Cortex of kidney (tissue), 1 donor: ENCODE results near the gene CHRFAM7A.
"Not testable (repeated sequence)": the region's sequence is repeated elsewhere in the genome, so short reads cannot be mapped to it uniquely, and the experiment has no call there.

Source experiments
- DNase-seq: peaks from one replicate; lab custom pipeline; 2025; lab: John Stamatoyannopoulos, UW

Gene CHRFAM7A

DNA sequence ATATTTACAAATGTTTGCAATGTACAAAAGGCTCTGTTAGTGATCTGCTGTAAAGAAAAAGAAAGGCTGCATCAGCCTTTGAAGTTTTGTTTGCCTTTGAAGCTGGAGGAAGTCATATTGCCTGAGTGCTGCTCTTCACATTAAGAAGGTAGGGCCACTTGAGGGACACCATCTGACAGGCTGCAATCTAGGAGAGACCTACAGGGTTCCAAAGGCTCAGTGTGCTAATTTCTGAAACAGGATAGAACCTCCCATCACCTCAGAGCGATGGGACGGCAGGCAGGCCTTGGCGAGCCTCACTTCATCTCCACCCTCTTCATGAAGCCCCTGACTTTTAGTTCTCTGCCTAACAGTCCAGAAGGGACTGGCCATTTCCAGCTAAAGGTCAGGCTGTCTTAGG, 77.6 kb downstream of the CHRFAM7A start:
- not testable (repeated sequence) for DNase-seq

DNA sequence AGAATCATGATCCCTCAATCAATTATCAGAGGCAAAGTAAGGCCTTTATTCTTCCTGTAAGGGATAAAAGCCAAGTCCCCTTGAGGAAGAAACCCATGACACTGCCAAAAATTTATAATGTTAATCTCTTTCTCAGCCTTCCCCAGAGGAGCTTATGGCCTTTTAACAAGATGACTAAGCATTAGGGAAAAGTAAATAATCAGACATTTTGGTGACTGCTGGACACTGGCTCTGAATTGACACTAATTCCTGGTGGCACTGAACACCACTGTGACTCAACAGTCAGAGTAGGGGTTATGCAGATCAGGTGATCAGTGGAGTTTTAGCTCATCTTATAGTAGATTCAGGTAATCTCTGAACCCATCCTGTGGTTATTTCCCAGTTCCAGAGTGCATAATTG, 82.8 kb downstream of the CHRFAM7A start:
- not testable (repeated sequence) for DNase-seq
